Neural cell (in vitro differentiated cells): ENCODE results near the gene WIPF3. TPM values are rescaled to one million over a fixed set of nuclear protein-coding genes. Genes with fewer than 3 reads are reported as not detected.

Source experiments
- H2AFZ ChIP-seq: fragments of 200-600, 300-800 bp; sonication (generic), shearing (Covaris generic); 2 replicates; pipeline ENCODE4 v1.6.0; 2014; ENCODE audit warnings: low read depth, mild to moderate bottlenecking, antibody characterized with exemption, low read length, moderate library complexity
- H3F3A ChIP-seq: fragments of 200-600 bp; shearing (Covaris generic); 2 replicates; pipeline ENCODE4 v1.6.1; 2016; ENCODE audit warnings: mild to moderate bottlenecking, moderate library complexity, mixed read lengths, antibody characterized with exemption, low read length; ENCODE audit not compliant: insufficient read depth, poor library complexity, severe bottlenecking
- H3K27ac ChIP-seq: fragments of 200-600, 300-800 bp; sonication (generic), shearing (Covaris generic); 2 replicates; pipeline ENCODE4 v1.5.1; 2014; ENCODE audit warnings: mild to moderate bottlenecking, low read length, moderate library complexity
- H3K27me3 ChIP-seq: fragments of 300-800, 200-600 bp; sonication (generic), shearing (Covaris generic); 2 replicates; pipeline ENCODE4 v1.6.0; 2014; ENCODE audit warnings: mild to moderate bottlenecking, low read depth, low read length, moderate library complexity; ENCODE audit not compliant: insufficient read depth
- H3K36me3 ChIP-seq: fragments of 300-800, 200-600 bp; sonication (generic), shearing (Covaris generic); 2 replicates; pipeline ENCODE4 v1.5.1; 2014; ENCODE audit warnings: mild to moderate bottlenecking, antibody characterized with exemption, low read length, moderate library complexity; ENCODE audit not compliant: insufficient read depth
- H3K4me2 ChIP-seq: fragments of 300-800, 200-600 bp; sonication (generic), shearing (Covaris generic); 2 replicates; pipeline ENCODE4 v1.6.0; 2014; ENCODE audit warnings: mild to moderate bottlenecking, low read length
- H3K4me3 ChIP-seq: fragments of 300-800, 200-600 bp; sonication (generic), shearing (Covaris generic); 2 replicates; pipeline ENCODE4 v1.5.1; 2014; ENCODE audit warnings: mild to moderate bottlenecking, low read length, moderate library complexity
- H3K79me2 ChIP-seq: fragments of 200-600 bp; shearing (Covaris generic); replicated peaks from 2 replicates; pipeline ENCODE4 v1.6.0; 2014; ENCODE audit warnings: mild to moderate bottlenecking, low read length, moderate library complexity; ENCODE audit not compliant: insufficient read depth
- H3K9ac ChIP-seq: fragments of 300-800, 200-600 bp; sonication (generic), shearing (Covaris generic); 2 replicates; pipeline ENCODE4 v1.6.1; 2016; ENCODE audit warnings: mild to moderate bottlenecking, low read length, mixed read lengths
- H3K9me2 ChIP-seq: fragments of 200-600 bp; shearing (Covaris generic); 2 replicates; pipeline ENCODE4 v1.6.1; 2016; ENCODE audit warnings: mild to moderate bottlenecking, low read length, mixed read lengths; ENCODE audit not compliant: insufficient read depth
- H3K9me3 ChIP-seq: fragments of 200-600, 300-800 bp; sonication (generic), shearing (Covaris generic); 2 replicates; pipeline ENCODE4 v1.6.1; 2016; ENCODE audit warnings: mild to moderate bottlenecking, mixed run types, low read length, moderate library complexity, mixed read lengths
- H4K20me1 ChIP-seq: fragments of 200-600 bp; shearing (Covaris generic); 2 replicates; pipeline ENCODE4 v1.6.1; 2016; ENCODE audit warnings: mild to moderate bottlenecking, mixed run types; ENCODE audit not compliant: insufficient read depth
- EP300 ChIP-seq: fragments of 450-650 bp; conservative IDR thresholded peaks from 2 replicates; pipeline ENCODE4 v1.6.1; 2014; ENCODE audit warnings: antibody characterized with exemption, mild to moderate bottlenecking, moderate library complexity; ENCODE audit not compliant: poor library complexity, severe bottlenecking
- EZH2 ChIP-seq: fragments of 200-600, 300-800 bp; shearing (Covaris generic), sonication (generic); IDR thresholded peaks from 2 replicates; pipeline ENCODE4 v1.6.1; 2014; ENCODE audit warnings: antibody characterized with exemption, low read length, borderline replicate concordance, mild to moderate bottlenecking; ENCODE audit not compliant: insufficient read depth, poor library complexity, severe bottlenecking
- MXI1 ChIP-seq: fragments of 450-650 bp; conservative IDR thresholded peaks from 2 replicates; pipeline ENCODE4 v1.6.1; 2014; ENCODE audit warnings: antibody characterized with exemption, mild to moderate bottlenecking; ENCODE audit not compliant: poor library complexity, severe bottlenecking
- POLR2AphosphoS5 ChIP-seq: IDR thresholded peaks from 2 replicates; pipeline ENCODE4 v1.6.1; 2012
- RAD21 ChIP-seq: fragments of 450-650 bp; conservative IDR thresholded peaks from 2 replicates; pipeline ENCODE4 v1.6.1; 2014; ENCODE audit warnings: antibody characterized with exemption, mild to moderate bottlenecking, moderate library complexity
- polyA plus RNA-seq: library from polyadenylated mRNA; depleted of rRNA; stranded (reverse); fragments of >200 nt; gene quantifications from 2 replicates; pipeline ENCODE4 v1.2.3, GENCODE V29; 2014
- TF ChIP-seq, protein P1 (sequence below): IDR thresholded peaks from 2 replicates; pipeline ENCODE4 v1.6.1; 2012; ENCODE audit warnings: borderline replicate concordance

The WIPF3 gene
- polyA plus RNA-seq, 1 donor from 2014 or later: 3.8 TPM

DNA sequence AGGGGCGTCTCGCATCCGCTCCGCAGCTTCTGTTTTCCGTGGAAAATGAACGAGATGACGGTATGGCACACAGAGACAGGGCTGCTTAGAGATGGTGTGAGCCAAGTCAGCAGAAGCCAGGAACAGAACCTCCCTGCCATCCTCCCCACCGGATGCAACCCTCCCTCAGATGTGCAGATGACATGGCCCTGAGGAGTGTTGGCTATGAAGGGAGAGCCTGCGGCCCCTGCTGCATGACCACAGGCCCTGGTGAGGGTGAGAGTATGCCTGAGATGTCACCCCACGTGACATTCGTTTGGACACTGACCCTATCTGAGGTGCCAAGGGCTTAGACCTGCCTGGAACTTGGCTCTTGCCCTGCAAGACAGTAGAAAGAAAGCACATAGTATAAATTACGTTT is 29.4 kb downstream of the WIPF3 start:
- Histone ChIP-seq H4K20me1 (no peaks in the 10 kb centered on the region), H3K36me3 (no peaks in the 10 kb centered on the region), H3K9me3 (no peaks in the 10 kb centered on the region), H3K9ac (no peak overlapping the region), H3K9me2 (no peaks in the 10 kb centered on the region), H3F3A (no peaks in the 10 kb centered on the region), H3K27ac (no peak overlapping the region), H3K4me2 (no peak overlapping the region), H3K79me2 (no peaks in the 10 kb centered on the region), H3K4me3 (no peak overlapping the region), H3K27me3 (no peaks in the 10 kb centered on the region), H2AFZ (no peak overlapping the region)
- TF ChIP-seq, protein P1, sequence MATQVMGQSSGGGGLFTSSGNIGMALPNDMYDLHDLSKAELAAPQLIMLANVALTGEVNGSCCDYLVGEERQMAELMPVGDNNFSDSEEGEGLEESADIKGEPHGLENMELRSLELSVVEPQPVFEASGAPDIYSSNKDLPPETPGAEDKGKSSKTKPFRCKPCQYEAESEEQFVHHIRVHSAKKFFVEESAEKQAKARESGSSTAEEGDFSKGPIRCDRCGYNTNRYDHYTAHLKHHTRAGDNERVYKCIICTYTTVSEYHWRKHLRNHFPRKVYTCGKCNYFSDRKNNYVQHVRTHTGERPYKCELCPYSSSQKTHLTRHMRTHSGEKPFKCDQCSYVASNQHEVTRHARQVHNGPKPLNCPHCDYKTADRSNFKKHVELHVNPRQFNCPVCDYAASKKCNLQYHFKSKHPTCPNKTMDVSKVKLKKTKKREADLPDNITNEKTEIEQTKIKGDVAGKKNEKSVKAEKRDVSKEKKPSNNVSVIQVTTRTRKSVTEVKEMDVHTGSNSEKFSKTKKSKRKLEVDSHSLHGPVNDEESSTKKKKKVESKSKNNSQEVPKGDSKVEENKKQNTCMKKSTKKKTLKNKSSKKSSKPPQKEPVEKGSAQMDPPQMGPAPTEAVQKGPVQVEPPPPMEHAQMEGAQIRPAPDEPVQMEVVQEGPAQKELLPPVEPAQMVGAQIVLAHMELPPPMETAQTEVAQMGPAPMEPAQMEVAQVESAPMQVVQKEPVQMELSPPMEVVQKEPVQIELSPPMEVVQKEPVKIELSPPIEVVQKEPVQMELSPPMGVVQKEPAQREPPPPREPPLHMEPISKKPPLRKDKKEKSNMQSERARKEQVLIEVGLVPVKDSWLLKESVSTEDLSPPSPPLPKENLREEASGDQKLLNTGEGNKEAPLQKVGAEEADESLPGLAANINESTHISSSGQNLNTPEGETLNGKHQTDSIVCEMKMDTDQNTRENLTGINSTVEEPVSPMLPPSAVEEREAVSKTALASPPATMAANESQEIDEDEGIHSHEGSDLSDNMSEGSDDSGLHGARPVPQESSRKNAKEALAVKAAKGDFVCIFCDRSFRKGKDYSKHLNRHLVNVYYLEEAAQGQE: no peak
- TF ChIP-seq EP300 (no peak), EZH2 (no peak), MXI1 (no peak), RAD21 (no peak)

DNA sequence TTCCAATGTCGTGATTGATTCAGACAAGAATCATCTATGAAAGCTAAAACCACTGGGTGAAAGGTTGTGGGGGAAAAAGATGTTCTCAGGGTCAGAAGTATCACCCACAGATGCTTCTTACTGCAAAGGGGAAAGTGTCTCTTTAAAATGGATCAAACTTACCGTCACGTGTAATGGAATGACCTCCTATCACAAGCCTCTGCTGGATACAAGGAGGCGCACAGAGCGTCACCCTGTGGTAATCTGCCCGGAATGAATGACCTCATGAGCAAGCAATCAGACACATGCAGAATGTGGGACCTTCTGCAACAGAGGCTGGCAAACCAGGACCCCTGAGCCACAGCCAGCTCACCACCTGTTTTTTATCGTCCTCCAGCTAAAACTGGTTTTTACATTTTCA is 33.0 kb downstream of the WIPF3 start:
- H3K9me2 ChIP-seq: no peaks in the 10 kb centered on the region
- no peaks in the 10 kb centered on the region for H4K20me1 ChIP-seq
- no peaks in the 10 kb centered on the region for H3K36me3 ChIP-seq
- H3K4me2 ChIP-seq: no peak overlapping the region
- no peak overlapping the region for H3K4me3 ChIP-seq
- no peak for TF ChIP-seq EZH2
- TF ChIP-seq POLR2AphosphoS5: no peak
- no peak for TF ChIP-seq MXI1
- TF ChIP-seq RAD21: no peak
- TF ChIP-seq, protein P1: no peak
- TF ChIP-seq EP300: no peak
- H3K9ac ChIP-seq: no peak overlapping the region
- H3K27me3 ChIP-seq: no peaks in the 10 kb centered on the region
- H3K9me3 ChIP-seq: no peaks in the 10 kb centered on the region
- no peak overlapping the region for H2AFZ ChIP-seq
- H3K27ac ChIP-seq: no peak overlapping the region
- no peaks in the 10 kb centered on the region for H3K79me2 ChIP-seq
- H3F3A ChIP-seq: peaks cover 10% of the 10 kb centered on the region
